Sigmoid colon (tissue), 4 donors: ENCODE measurements around the gene C16orf46.

Experiments used
- CTCF ChIP-seq, 4 experiments: fragments of 450-650 bp in 3 of 4; fragments of 200-600 bp in 1 of 4; IDR thresholded peaks; one replicate each; pipeline ENCODE4 v1.5.1; 2016 to 2019; ENCODE audit warnings: antibody characterized with exemption in 4 of 4, mild to moderate bottlenecking in 3 of 4, moderate library complexity in 2 of 4
- EP300 ChIP-seq, 4 donors: sonication (generic); formaldehyde crosslinking; IDR thresholded peaks; one replicate each; pipeline ENCODE4 v1.6.1; 2017; ENCODE audit warnings: antibody characterized with exemption in 4 of 4
- POLR2A ChIP-seq, 2 donors: fragments of 450-650 bp; IDR thresholded peaks; one replicate each; pipeline ENCODE4 v1.6.1; 2016; ENCODE audit warnings: antibody characterized with exemption in 2 of 2, mild to moderate bottlenecking in 2 of 2, moderate library complexity in 2 of 2

- TF ChIP-seq CTCF (IDR thresholded peaks at IDR 0.05), result no peak
- TF ChIP-seq POLR2A (IDR thresholded peaks at IDR 0.05), result no peak
- no peak for TF ChIP-seq EP300 (IDR thresholded peaks at IDR 0.05)
These were observed 62.4 kb downstream of the C16orf46 start for GRCh38 chr16:81014672-81015071.
